ENCODE results near the gene HRH2.

- TF ChIP-seq USF1 (CRISPR knock-in tag; IDR thresholded peaks at IDR 0.05) = no peak
- TF ChIP-seq CTCF (IDR thresholded peaks at IDR 0.05) = no peak
- no peak for TF ChIP-seq CREB1 (CRISPR knock-in tag; IDR thresholded peaks at IDR 0.05)
- no peak for TF ChIP-seq NR3C1 (CRISPR knock-in tag; conservative IDR thresholded peaks at IDR 0.05; ENCODE audit: low read depth)
- TF ChIP-seq, protein P1, sequence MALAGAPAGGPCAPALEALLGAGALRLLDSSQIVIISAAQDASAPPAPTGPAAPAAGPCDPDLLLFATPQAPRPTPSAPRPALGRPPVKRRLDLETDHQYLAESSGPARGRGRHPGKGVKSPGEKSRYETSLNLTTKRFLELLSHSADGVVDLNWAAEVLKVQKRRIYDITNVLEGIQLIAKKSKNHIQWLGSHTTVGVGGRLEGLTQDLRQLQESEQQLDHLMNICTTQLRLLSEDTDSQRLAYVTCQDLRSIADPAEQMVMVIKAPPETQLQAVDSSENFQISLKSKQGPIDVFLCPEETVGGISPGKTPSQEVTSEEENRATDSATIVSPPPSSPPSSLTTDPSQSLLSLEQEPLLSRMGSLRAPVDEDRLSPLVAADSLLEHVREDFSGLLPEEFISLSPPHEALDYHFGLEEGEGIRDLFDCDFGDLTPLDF (CRISPR knock-in tag; IDR thresholded peaks at IDR 0.05) = no peak
- no peak for TF ChIP-seq TEAD4 (CRISPR knock-in tag; IDR thresholded peaks at IDR 0.05)
- TF ChIP-seq ZNF425 (CRISPR knock-in tag; conservative IDR thresholded peaks at IDR 0.05) = no peak
- no peak for TF ChIP-seq SP1 (CRISPR knock-in tag; conservative IDR thresholded peaks at IDR 0.05)
These were observed 90.8 kb downstream of the HRH2 start for GRCh38 chr5:175748650-175749049.

Measured in WTC11 (cell line).